Spleen (tissue), 11 donors: Measurements from ENCODE around the gene SHANK3. TPM values are rescaled to one million over a fixed set of nuclear protein-coding genes. Genes with fewer than 3 reads are reported as not detected.

Source experiments
- DNase-seq: peaks from one replicate; pipeline ENCODE4 v3.0.0-alpha.2; 2020
- H3K27ac ChIP-seq, 8 donors: fragments of 200-600 bp; sonication (generic) in 7 of 8; 1 replicate in 4 of 8; 2 replicates in 4 of 8; pipeline versions ENCODE4 v1.5.0 to v1.8.0; 2016 to 2021; ENCODE audit warnings: inconsistent platforms in 4 of 8, mild to moderate bottlenecking in 4 of 8, moderate library complexity in 1 of 8
- H3K27me3 ChIP-seq, 7 donors: fragments of 200-600 bp; sonication (generic) in 6 of 7; replicated peaks in 1 of 7; 1 replicate in 4 of 7; 2 replicates in 3 of 7; pipeline versions ENCODE4 v1.5.0 to v1.8.0; 2016 to 2021; ENCODE audit warnings: inconsistent platforms in 3 of 7, mild to moderate bottlenecking in 1 of 7
- H3K36me3 ChIP-seq, 6 donors: fragments of 200-600 bp; sonication (generic) in 5 of 6; 1 replicate in 4 of 6; 2 replicates in 2 of 6; pipeline versions ENCODE4 v1.5.0 to v1.8.0; 2016 to 2021; ENCODE audit warnings: inconsistent platforms in 2 of 6
- H3K4me1 ChIP-seq, 6 donors: fragments of 200-600 bp; sonication (generic) in 5 of 6; 1 replicate in 3 of 6; 2 replicates in 3 of 6; pipeline versions ENCODE4 v1.5.0 to v1.8.0; 2016 to 2021; ENCODE audit warnings: inconsistent platforms in 3 of 6
- H3K4me3 ChIP-seq, 8 donors: fragments of 200-600 bp; sonication (generic) in 7 of 8; 1 replicate in 4 of 8; 2 replicates in 4 of 8; pipeline versions ENCODE4 v1.5.0 to v1.8.0; 2016 to 2021; ENCODE audit warnings: inconsistent platforms in 4 of 8, mild to moderate bottlenecking in 4 of 8, moderate library complexity in 2 of 8
- H3K9me3 ChIP-seq, 8 donors: fragments of 200-600 bp; sonication (generic) in 7 of 8; 1 replicate in 4 of 8; 2 replicates in 4 of 8; pipeline versions ENCODE4 v1.5.0 to v1.8.0; 2016 to 2021; ENCODE audit warnings: inconsistent platforms in 4 of 8
- POLR2A ChIP-seq, 3 donors: fragments of 450-650 bp; IDR thresholded peaks; one replicate each; pipeline ENCODE4 v1.5.1; 2017; ENCODE audit warnings: antibody characterized with exemption in 3 of 3, mild to moderate bottlenecking in 1 of 3
- POLR2AphosphoS5 ChIP-seq, 3 donors: sonication (generic); formaldehyde crosslinking; IDR thresholded peaks; one replicate each; pipeline ENCODE4 v1.5.1; 2017; ENCODE audit warnings: antibody characterized with exemption in 3 of 3
- WGBS, 5 donors: extraction: QIAGEN DNeasy Blood & Tissue Kit in 3 of 5; methylation state at CpG; one replicate each; pipeline versions ENCODE4 v1.1.5 to v1.1.7; 2013 to 2018; 5-methylcytosine and 5-hydroxymethylcytosine counted together
- intact Hi-C: fragments of 100-400 bp; cut with DNase I; formaldehyde crosslinking; loops from one replicate; pipeline ENCODE4 v1.15.0; 2023; ENCODE audit warnings: low total_unique reads
- polyA plus RNA-seq, 3 donors: library from polyadenylated mRNA; stranded (reverse); fragments of 200-250 nt; gene quantifications; one replicate each; pipeline ENCODE4 v1.2.1, GENCODE V29; 2013
- total RNA-seq, 7 donors: library from RNA; depleted of rRNA in 3 of 7; stranded (reverse); fragments of >200 nt in 3 of 7; fragmentation: NEBNext Ultra II Directional in 4 of 7; extraction: Animal tissue kit (Norgen Biotek cat#: 25700) in 4 of 7; gene quantifications; one replicate each; pipeline versions ENCODE4 v1.1.0 to v1.2.1, GENCODE V29; 2016 to 2021
- TF ChIP-seq, protein P1 (sequence below), 11 experiments: fragments of 200-600 bp in 7 of 11; fragments of 450-650 bp in 4 of 11; sonication (generic) in 4 of 11; IDR thresholded peaks in 8 of 11; conservative IDR thresholded peaks in 3 of 11; 1 replicate in 7 of 11; 2 replicates in 4 of 11; pipeline versions ENCODE4 v1.4.0 to v1.8.0; 2016 to 2021; ENCODE audit warnings: antibody characterized with exemption in 11 of 11, inconsistent platforms in 4 of 11, mild to moderate bottlenecking in 1 of 11
- donor health status: healthy with polysubstance abuse.
- donor health status: DM: no; HTN: no; CAD: no; lungs with moderate emphysema.
- donor health status: DM: no; HTN: no; CAD: no.
- donor health status: Bipolar disorder and iron deficiency.
- donor health status: healthy.
- donor health status: DM: no; HTN: no; CAD: no.
- donor health status: DM: yes; HTN: yes; CAD: no.

SHANK3 gene
- total and polyA plus RNA-seq, 10 donors: 9.9 to 264 (median 86.3) TPM

DNA sequence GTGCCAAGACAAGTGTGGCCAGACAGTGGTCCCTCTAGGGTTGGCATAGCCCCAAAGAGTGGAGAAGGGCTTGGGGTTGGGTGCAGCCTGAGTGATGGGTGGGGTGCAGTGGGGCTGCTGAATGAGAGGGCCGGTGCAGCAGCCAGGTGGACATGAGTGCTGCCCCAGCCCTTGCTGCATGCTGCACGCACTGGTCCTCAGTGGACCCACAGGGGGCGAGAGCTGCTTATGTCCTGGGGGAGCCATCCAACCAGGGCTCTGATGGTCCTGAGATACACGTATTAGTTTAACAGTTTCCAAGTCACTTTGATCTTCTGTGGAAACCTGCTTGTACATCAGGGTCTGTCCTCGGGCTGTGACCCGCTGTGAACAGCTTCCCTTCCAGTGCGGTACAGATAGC, 41.5 kb downstream of the SHANK3 start:
- Histone ChIP-seq H3K27ac (peak overlapping the region in 5 of 8 donors; percentile 49 to 74 (median 55)), H3K9me3 (no peaks in the 10 kb centered on the region), H3K27me3 (no peaks in the 10 kb centered on the region), H3K4me3 (no peak overlapping the region), H3K4me1 (peaks cover 0 to 90% (median 36%) of the 10 kb centered on the region in 6 donors), H3K36me3 (peaks cover 0 to 62% (median 0%) of the 10 kb centered on the region in 6 donors)
- WGBS, 5 donors: 76 to 94% (median 84%) methylated on average over 7 of the region's 7 CpGs
- DNase-seq: peak; percentile 54
- TF ChIP-seq POLR2A (IDR thresholded peaks at IDR 0.05): peak in 1 of 3 donors; percentile 1
- TF ChIP-seq POLR2AphosphoS5 (IDR thresholded peaks at IDR 0.05): peak in 2 of 3 donors; percentile 67 to 70
- TF ChIP-seq, protein P1, sequence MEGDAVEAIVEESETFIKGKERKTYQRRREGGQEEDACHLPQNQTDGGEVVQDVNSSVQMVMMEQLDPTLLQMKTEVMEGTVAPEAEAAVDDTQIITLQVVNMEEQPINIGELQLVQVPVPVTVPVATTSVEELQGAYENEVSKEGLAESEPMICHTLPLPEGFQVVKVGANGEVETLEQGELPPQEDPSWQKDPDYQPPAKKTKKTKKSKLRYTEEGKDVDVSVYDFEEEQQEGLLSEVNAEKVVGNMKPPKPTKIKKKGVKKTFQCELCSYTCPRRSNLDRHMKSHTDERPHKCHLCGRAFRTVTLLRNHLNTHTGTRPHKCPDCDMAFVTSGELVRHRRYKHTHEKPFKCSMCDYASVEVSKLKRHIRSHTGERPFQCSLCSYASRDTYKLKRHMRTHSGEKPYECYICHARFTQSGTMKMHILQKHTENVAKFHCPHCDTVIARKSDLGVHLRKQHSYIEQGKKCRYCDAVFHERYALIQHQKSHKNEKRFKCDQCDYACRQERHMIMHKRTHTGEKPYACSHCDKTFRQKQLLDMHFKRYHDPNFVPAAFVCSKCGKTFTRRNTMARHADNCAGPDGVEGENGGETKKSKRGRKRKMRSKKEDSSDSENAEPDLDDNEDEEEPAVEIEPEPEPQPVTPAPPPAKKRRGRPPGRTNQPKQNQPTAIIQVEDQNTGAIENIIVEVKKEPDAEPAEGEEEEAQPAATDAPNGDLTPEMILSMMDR (IDR thresholded peaks at IDR 0.05 in 8 of 11, conservative IDR thresholded peaks at IDR 0.05 in 3 of 11): no peak
- intact Hi-C loops: no loop called here

DNA sequence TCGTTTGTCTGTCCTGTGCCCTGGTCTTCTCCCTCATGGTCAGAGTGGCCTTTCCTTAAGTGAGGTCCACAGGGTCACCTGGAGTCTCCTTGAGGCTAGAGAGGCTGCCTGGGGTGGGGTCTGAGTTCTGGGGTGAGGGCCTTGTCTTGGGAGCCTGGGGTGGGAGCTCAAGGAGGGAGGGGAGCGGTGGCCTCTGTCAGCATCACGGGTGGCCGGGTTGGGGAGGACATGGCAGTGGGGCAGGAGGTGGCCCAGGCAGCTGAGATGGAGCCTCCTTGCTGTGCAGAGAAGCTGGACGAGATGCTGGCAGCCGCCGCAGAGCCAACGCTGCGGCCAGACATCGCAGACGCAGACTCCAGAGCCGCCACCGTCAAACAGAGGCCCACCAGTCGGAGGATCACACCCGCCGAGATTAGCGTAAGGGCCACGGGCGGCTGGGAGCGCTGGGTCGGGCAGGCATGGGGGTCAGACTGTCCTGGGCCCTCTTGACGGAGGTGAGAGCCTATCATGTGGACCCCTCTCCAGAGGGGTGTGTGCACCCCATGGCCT, 42.1 kb downstream of the SHANK3 start:
- Histone ChIP-seq H3K4me3 (no peak overlapping the region), H3K4me1 (peaks cover 0 to 90% (median 37%) of the 10 kb centered on the region in 6 donors), H3K36me3 (peaks cover 0 to 56% (median 0%) of the 10 kb centered on the region in 6 donors), H3K27me3 (no peaks in the 10 kb centered on the region), H3K27ac (peak overlapping the region in 5 of 8 donors; percentile 49 to 74 (median 55)), H3K9me3 (no peaks in the 10 kb centered on the region)
- no peak for DNase-seq
- whole genome bisulfite sequencing, 5 donors: 76 to 91% (median 87%) methylated on average over 10 to 22 of the region's 22 CpGs
- intact Hi-C loops: no loop called here
- TF ChIP-seq POLR2AphosphoS5 (IDR thresholded peaks at IDR 0.05): peak in 1 of 3 donors; percentile 54
- TF ChIP-seq POLR2A (IDR thresholded peaks at IDR 0.05): no peak
- TF ChIP-seq, protein P1 (IDR thresholded peaks at IDR 0.05 in 8 of 11, conservative IDR thresholded peaks at IDR 0.05 in 3 of 11): no peak

DNA sequence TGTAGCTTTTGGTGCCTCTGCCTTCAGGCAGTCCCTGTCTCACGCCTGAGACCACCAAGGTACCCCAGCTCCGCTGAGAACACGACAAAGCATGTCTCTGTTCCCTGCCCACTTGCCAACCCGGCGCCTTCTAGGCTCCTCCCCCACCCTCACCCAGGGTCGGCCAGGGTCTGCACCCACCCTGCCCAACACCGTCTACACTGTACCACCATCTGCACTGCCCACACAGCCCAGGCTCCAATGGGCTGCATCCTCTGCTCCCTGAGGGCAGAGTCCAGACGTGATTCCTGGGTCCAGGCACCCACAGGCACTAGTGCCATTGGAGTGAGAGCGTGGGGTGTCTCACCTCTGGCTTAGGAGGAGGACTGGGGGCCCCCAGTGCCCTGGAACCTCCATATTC, 42.6 kb downstream of the SHANK3 start:
- H3K4me3 ChIP-seq: no peak overlapping the region
- peaks cover 0 to 3% (median 0%) of the 10 kb centered on the region in 7 donors for H3K27me3 ChIP-seq
- peak overlapping the region in 5 of 8 donors; percentile 49 to 74 (median 55) for H3K27ac ChIP-seq
- no peaks in the 10 kb centered on the region for H3K9me3 ChIP-seq
- DNase-seq: no peak
- peaks cover 0 to 51% (median 0%) of the 10 kb centered on the region in 6 donors for H3K36me3 ChIP-seq
- intact Hi-C loops: no loop called here
- WGBS, 5 donors: 68 to 88% (median 77%) methylated on average over 9 of the region's 9 CpGs
- peaks cover 0 to 89% (median 36%) of the 10 kb centered on the region in 6 donors for H3K4me1 ChIP-seq
- no peak for TF ChIP-seq POLR2A (IDR thresholded peaks at IDR 0.05)
- peak in 2 of 3 donors; percentile 49 to 65 for TF ChIP-seq POLR2AphosphoS5 (IDR thresholded peaks at IDR 0.05)

DNA sequence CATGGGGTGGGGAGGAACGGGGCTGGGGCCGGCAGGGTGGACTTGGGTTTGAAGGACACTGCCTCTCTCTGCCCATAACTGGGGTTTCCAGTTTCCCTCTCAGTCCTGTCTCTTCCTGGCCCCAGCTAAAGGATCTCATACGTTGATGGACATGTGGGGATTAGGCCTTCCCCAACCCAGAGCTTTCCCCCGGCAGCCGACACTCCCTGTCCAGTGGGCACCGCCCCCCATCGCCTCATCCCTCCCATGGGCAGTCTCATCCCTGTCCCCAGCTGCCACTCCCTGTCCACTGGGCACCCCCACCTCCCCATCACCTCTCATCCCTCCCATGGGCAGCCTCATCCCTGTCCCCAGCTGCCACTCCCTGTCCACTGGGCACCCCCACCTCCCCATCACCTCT, 43.2 kb downstream of the SHANK3 start:
- no peaks in the 10 kb centered on the region for H3K9me3 ChIP-seq
- peaks cover 0 to 3% (median 0%) of the 10 kb centered on the region in 7 donors for H3K27me3 ChIP-seq
- peak overlapping the region in 4 of 8 donors; percentile 49 to 74 (median 56) for H3K27ac ChIP-seq
- DNase-seq: no peak
- no peak overlapping the region for H3K4me3 ChIP-seq
- H3K36me3 ChIP-seq: peaks cover 0 to 47% (median 0%) of the 10 kb centered on the region in 6 donors
- WGBS, 5 donors: 73 to 86% (median 79%) methylated on average over 7 of the region's 7 CpGs
- H3K4me1 ChIP-seq: peaks cover 0 to 85% (median 33%) of the 10 kb centered on the region in 6 donors
- TF ChIP-seq POLR2AphosphoS5 (IDR thresholded peaks at IDR 0.05): no peak
- TF ChIP-seq POLR2A (IDR thresholded peaks at IDR 0.05): no peak
- TF ChIP-seq, protein P1 (IDR thresholded peaks at IDR 0.05 in 8 of 11, conservative IDR thresholded peaks at IDR 0.05 in 3 of 11): no peak
- intact Hi-C loops: no loop called here
